HCT116 (cell line): Measurements from ENCODE around the gene ART3. TPM values are rescaled to one million over a fixed set of nuclear protein-coding genes. Genes with fewer than 3 reads are reported as not detected.

Experiments used
- ATAC-seq: fragments of 200-7000 bp; cut with Tn5 transposase; 2 replicates; pipeline ENCODE4 v1.9.1; 2020; ENCODE audit warnings: mild to moderate bottlenecking, moderate library complexity
- BruUV-seq: library from RNA; stranded (reverse); fragments of 400-500 nt; replicated peaks from 2 replicates; lab custom pipeline; 2021; lab: Mats Ljungman, UMichigan
- CTCF ChIA-PET: fragments of 300-600 bp; sonication (Branson Sonifier 250); formaldehyde crosslinking; loops from one replicate; lab custom pipeline; 2021; ENCODE audit warnings: antibody characterized with exemption; lab: Charles Lee
- POLR2A ChIA-PET: fragments of 300-600, 350-600 bp; sonication (Branson Sonifier 250); formaldehyde crosslinking; loops from one replicate; lab custom pipeline; 2021; ENCODE audit warnings: antibody characterized with exemption; lab: Charles Lee
- RAD21 ChIA-PET, 2 experiments: fragments of 300-600 bp; sonication (Branson Sonifier 250); formaldehyde crosslinking; loops; one replicate each; lab custom pipeline; 2023; ENCODE audit warnings: low total read pairs in 2 of 2; ENCODE audit not compliant: uncharacterized antibody in 2 of 2, unreplicated experiment in 2 of 2, low non-redundant PET in 1 of 2; lab: Charles Lee
- DNase-seq: peaks from one replicate; pipeline ENCODE4 v3.0.0-alpha.2; 2010; ENCODE audit warnings: low read depth, low spot score
- H2AFZ ChIP-seq: fragments of 200-600 bp; shearing (Covaris generic), sonication (generic); 2 replicates; pipeline ENCODE4 v1.6.1; 2017; ENCODE audit warnings: low read depth, mixed run types, mixed read lengths, antibody characterized with exemption, low read length; ENCODE audit not compliant: poor library complexity, severe bottlenecking
- H3K27ac ChIP-seq: 2 replicates; pipeline ENCODE4 v1.5.1; 2012; ENCODE audit warnings: low read depth, low read length
- H3K27me3 ChIP-seq: fragments of 200-600 bp; sonication (generic); 2 replicates; pipeline ENCODE4 v1.6.1; 2016; ENCODE audit warnings: mixed run types, low read length, mixed read lengths; ENCODE audit not compliant: insufficient read depth
- H3K36me3 ChIP-seq, 2 experiments: fragments of 200-500 bp in 1 of 2; fragments of 200-600 bp in 1 of 2; sonication (Bioruptor generic) in 1 of 2; sonication (generic) in 1 of 2; 2 replicates each; pipeline versions ENCODE4 v1.5.1 to v1.6.1; 2014 to 2016; ENCODE audit warnings: low read length in 2 of 2, inconsistent platforms in 1 of 2, mixed read lengths in 1 of 2, mixed run types in 1 of 2; ENCODE audit not compliant: insufficient read depth in 2 of 2, control insufficient read depth in 1 of 2
- H3K4me1 ChIP-seq, 2 experiments: fragments of 200-600 bp in 1 of 2; sonication (generic) in 1 of 2; 2 replicates each; pipeline versions ENCODE4 v1.5.1 to v1.6.1; 2012 to 2017; ENCODE audit warnings: low read length in 2 of 2, inconsistent platforms in 1 of 2, mild to moderate bottlenecking in 1 of 2, mixed read lengths in 1 of 2, mixed run types in 1 of 2, moderate library complexity in 1 of 2; ENCODE audit not compliant: insufficient read depth in 2 of 2, control insufficient read depth in 1 of 2
- H3K4me2 ChIP-seq: fragments of 200-600 bp; sonication (generic); 2 replicates; pipeline ENCODE4 v1.6.1; 2017; ENCODE audit warnings: mixed run types, low read length, mixed read lengths
- H3K4me3 ChIP-seq, 2 experiments: fragments of 200-600 bp in 1 of 2; sonication (generic) in 1 of 2; replicated peaks in 1 of 2; 2 replicates each; pipeline ENCODE4 v1.5.1; 2011 to 2016; ENCODE audit warnings: low read length in 2 of 2, control low read depth in 1 of 2, low read depth in 1 of 2, mild to moderate bottlenecking in 1 of 2, mixed read lengths in 1 of 2, mixed run types in 1 of 2
- H3K79me2 ChIP-seq: fragments of 200-600 bp; sonication (generic); 2 replicates; pipeline ENCODE4 v1.6.1; 2017; ENCODE audit warnings: mild to moderate bottlenecking, mixed run types, low read length, moderate library complexity, mixed read lengths; ENCODE audit not compliant: insufficient read depth
- H3K9ac ChIP-seq: fragments of 200-600 bp; sonication (generic); 2 replicates; pipeline ENCODE4 v1.6.1; 2016; ENCODE audit warnings: low read length, mixed read lengths
- H3K9me2 ChIP-seq: fragments of 200-600 bp; sonication (generic), shearing (Covaris generic); 2 replicates; pipeline ENCODE4 v1.6.1; 2017; ENCODE audit warnings: mixed run types, mild to moderate bottlenecking, moderate library complexity; ENCODE audit not compliant: insufficient read depth
- H3K9me3 ChIP-seq, 2 experiments: fragments of 200-500 bp in 1 of 2; fragments of 200-600 bp in 1 of 2; sonication (Bioruptor generic) in 1 of 2; sonication (generic) in 1 of 2; 2 replicates each; pipeline ENCODE4 v1.6.1; 2014 to 2017; ENCODE audit warnings: low read length in 2 of 2, mixed read lengths in 2 of 2, inconsistent platforms in 1 of 2, low read depth in 1 of 2, mild to moderate bottlenecking in 1 of 2, mixed run types in 1 of 2, moderate library complexity in 1 of 2; ENCODE audit not compliant: control insufficient read depth in 1 of 2, insufficient read depth in 1 of 2
- H4K20me1 ChIP-seq: fragments of 200-600 bp; sonication (generic), shearing (Covaris generic); 2 replicates; pipeline ENCODE4 v1.6.1; 2017; ENCODE audit warnings: mixed run types, mild to moderate bottlenecking, moderate library complexity; ENCODE audit not compliant: insufficient read depth
- CBX3 ChIP-seq: IDR thresholded peaks from 2 replicates; pipeline ENCODE4 v1.6.1; 2012; ENCODE audit warnings: low read depth
- CEBPB ChIP-seq: IDR thresholded peaks from 2 replicates; pipeline ENCODE4 v1.6.1; 2012; ENCODE audit warnings: low read depth
- ELF1 ChIP-seq: IDR thresholded peaks from 2 replicates; pipeline ENCODE4 v1.6.1; 2012; ENCODE audit warnings: low read depth, borderline replicate concordance
- EZH2 ChIP-seq: fragments of 200-600 bp; sonication (generic); IDR thresholded peaks from 2 replicates; pipeline ENCODE4 v1.6.1; 2017; ENCODE audit warnings: antibody characterized with exemption, mixed run types
- EZH2phosphoT487 ChIP-seq: fragments of 200-600 bp; IDR thresholded peaks from 2 replicates; pipeline ENCODE4 v1.6.1; 2018; ENCODE audit warnings: antibody characterized with exemption, borderline replicate concordance
- FOSL1 ChIP-seq: IDR thresholded peaks from 2 replicates; pipeline ENCODE4 v1.6.1; 2012; ENCODE audit warnings: low read depth
- JUND ChIP-seq: IDR thresholded peaks from 2 replicates; pipeline ENCODE4 v1.6.1; 2012
- POLR2A ChIP-seq: IDR thresholded peaks from 2 replicates; pipeline ENCODE4 v1.7.0; 2011; ENCODE audit warnings: borderline replicate concordance; ENCODE audit not compliant: insufficient read depth, insufficient read length; ENCODE audit errors: extremely low read depth
- RAD21 ChIP-seq: IDR thresholded peaks from 2 replicates; pipeline ENCODE4 v1.6.1; 2012; ENCODE audit warnings: low read depth, mild to moderate bottlenecking
- SIN3A ChIP-seq: IDR thresholded peaks from 2 replicates; pipeline ENCODE4 v1.6.1; 2012; ENCODE audit warnings: low read depth
- SP1 ChIP-seq: IDR thresholded peaks from 2 replicates; pipeline ENCODE4 v1.6.1; 2012; ENCODE audit warnings: low read depth
- SRF ChIP-seq: IDR thresholded peaks from 2 replicates; pipeline ENCODE4 v1.6.1; 2012; ENCODE audit warnings: low read depth
- TCF7L2 ChIP-seq: IDR thresholded peaks from 2 replicates; pipeline ENCODE4 v1.7.0; 2011; ENCODE audit warnings: borderline replicate concordance, inconsistent platforms; ENCODE audit not compliant: insufficient read depth, insufficient read length; ENCODE audit errors: extremely low read depth
- YY1 ChIP-seq: IDR thresholded peaks from 2 replicates; pipeline ENCODE4 v1.6.1; 2011; ENCODE audit warnings: low read length, low read depth, moderate library complexity, mild to moderate bottlenecking; ENCODE audit not compliant: insufficient replicate concordance; ENCODE audit errors: extremely low read depth
- ZFX ChIP-seq: fragments of 450-650 bp; IDR thresholded peaks from 2 replicates; pipeline ENCODE4 v1.6.1; 2017
- intact Hi-C: fragments of 100-400 bp; cut with micrococcal nuclease; formaldehyde crosslinking; loops from 2 replicates; pipeline ENCODE4 v1.10.0; 2022
- total RNA-seq: library from RNA; stranded (reverse); gene quantifications from one replicate; pipeline ENCODE4 v1.2.1, GENCODE V29; 2021; ENCODE audit not compliant: unreplicated experiment
- TF ChIP-seq, protein P1 (sequence below): IDR thresholded peaks from 2 replicates; pipeline ENCODE4 v1.6.1; 2012
- TF ChIP-seq, protein P2 (sequence below): IDR thresholded peaks from 2 replicates; pipeline ENCODE4 v1.6.1; 2011; ENCODE audit warnings: mild to moderate bottlenecking, low read length, moderate library complexity; ENCODE audit not compliant: insufficient replicate concordance; ENCODE audit errors: extremely low read depth
- TF ChIP-seq, protein P3 (sequence below): IDR thresholded peaks from 2 replicates; pipeline ENCODE4 v1.6.1; 2012
- TF ChIP-seq, protein P4 (sequence below), 3 experiments: fragments of 200-600 bp in 1 of 3; sonication (generic) in 1 of 3; IDR thresholded peaks in 2 of 3; conservative IDR thresholded peaks in 1 of 3; 2 replicates each; pipeline ENCODE4 v1.5.1; 2012 to 2017; ENCODE audit warnings: low read depth in 2 of 3, low read length in 2 of 3, antibody characterized with exemption in 1 of 3, borderline replicate concordance in 1 of 3, control low read depth in 1 of 3, mild to moderate bottlenecking in 1 of 3, mixed read lengths in 1 of 3, mixed run types in 1 of 3, moderate library complexity in 1 of 3; ENCODE audit not compliant: insufficient read depth in 1 of 3

Gene ART3
- total RNA-seq, 1 experiment from 2014 or later: not detected

DNA sequence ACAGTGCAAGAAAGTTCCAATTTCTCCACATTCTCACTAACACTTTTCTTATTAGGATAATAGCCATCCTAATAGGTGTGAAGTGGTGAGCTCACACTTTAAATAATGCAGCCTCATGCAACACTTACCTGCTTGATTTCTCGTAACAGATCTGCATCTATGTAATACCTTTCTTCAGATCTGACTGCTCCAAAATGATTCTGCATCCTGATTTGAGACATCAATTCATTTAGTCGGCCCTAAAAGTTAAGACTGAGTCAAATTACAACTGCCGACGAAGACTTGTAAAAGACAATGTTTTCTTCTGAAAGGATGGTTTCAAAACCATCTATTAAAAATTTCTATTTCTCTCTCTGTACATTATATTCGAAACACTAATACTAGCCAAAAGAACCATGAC lies 43.0 kb downstream of the ART3 start:
- Histone ChIP-seq H4K20me1 (no peaks in the 10 kb centered on the region), H3K27ac (no peak overlapping the region), H3K4me2 (no peak overlapping the region), H3K4me1 (no peaks in the 10 kb centered on the region), H3K9ac (no peak overlapping the region), H3K9me3 (no peaks in the 10 kb centered on the region), H3K9me2 (no peaks in the 10 kb centered on the region), H3K4me3 (no peak overlapping the region), H2AFZ (no peak overlapping the region), H3K79me2 (no peaks in the 10 kb centered on the region), H3K36me3 (peaks cover 30 to 33% of the 10 kb centered on the region in 2 experiments; a peak in 3 of 4 replicates), H3K27me3 (no peaks in the 10 kb centered on the region)
- ChIA-PET POLR2A (no interaction called here), CTCF (no interaction called here), RAD21 (no interaction called here)
- no TSS peak for BruUV-seq
- TF ChIP-seq TCF7L2 (no peak), CEBPB (no peak), SP1 (no peak), ELF1 (no peak), ZFX (no peak), CBX3 (no peak), SRF (no peak), SIN3A (no peak), RAD21 (no peak), JUND (no peak), EZH2phosphoT487 (no peak), EZH2 (no peak), POLR2A (no peak), FOSL1 (no peak), YY1 (no peak)
- TF ChIP-seq, protein P1, sequence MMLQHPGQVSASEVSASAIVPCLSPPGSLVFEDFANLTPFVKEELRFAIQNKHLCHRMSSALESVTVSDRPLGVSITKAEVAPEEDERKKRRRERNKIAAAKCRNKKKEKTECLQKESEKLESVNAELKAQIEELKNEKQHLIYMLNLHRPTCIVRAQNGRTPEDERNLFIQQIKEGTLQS: no peak
- TF ChIP-seq, protein P2, sequence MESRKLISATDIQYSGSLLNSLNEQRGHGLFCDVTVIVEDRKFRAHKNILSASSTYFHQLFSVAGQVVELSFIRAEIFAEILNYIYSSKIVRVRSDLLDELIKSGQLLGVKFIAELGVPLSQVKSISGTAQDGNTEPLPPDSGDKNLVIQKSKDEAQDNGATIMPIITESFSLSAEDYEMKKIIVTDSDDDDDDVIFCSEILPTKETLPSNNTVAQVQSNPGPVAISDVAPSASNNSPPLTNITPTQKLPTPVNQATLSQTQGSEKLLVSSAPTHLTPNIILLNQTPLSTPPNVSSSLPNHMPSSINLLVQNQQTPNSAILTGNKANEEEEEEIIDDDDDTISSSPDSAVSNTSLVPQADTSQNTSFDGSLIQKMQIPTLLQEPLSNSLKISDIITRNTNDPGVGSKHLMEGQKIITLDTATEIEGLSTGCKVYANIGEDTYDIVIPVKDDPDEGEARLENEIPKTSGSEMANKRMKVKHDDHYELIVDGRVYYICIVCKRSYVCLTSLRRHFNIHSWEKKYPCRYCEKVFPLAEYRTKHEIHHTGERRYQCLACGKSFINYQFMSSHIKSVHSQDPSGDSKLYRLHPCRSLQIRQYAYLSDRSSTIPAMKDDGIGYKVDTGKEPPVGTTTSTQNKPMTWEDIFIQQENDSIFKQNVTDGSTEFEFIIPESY: no peak
- TF ChIP-seq, protein P3, sequence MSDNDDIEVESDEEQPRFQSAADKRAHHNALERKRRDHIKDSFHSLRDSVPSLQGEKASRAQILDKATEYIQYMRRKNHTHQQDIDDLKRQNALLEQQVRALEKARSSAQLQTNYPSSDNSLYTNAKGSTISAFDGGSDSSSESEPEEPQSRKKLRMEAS: no peak
- TF ChIP-seq, protein P4, sequence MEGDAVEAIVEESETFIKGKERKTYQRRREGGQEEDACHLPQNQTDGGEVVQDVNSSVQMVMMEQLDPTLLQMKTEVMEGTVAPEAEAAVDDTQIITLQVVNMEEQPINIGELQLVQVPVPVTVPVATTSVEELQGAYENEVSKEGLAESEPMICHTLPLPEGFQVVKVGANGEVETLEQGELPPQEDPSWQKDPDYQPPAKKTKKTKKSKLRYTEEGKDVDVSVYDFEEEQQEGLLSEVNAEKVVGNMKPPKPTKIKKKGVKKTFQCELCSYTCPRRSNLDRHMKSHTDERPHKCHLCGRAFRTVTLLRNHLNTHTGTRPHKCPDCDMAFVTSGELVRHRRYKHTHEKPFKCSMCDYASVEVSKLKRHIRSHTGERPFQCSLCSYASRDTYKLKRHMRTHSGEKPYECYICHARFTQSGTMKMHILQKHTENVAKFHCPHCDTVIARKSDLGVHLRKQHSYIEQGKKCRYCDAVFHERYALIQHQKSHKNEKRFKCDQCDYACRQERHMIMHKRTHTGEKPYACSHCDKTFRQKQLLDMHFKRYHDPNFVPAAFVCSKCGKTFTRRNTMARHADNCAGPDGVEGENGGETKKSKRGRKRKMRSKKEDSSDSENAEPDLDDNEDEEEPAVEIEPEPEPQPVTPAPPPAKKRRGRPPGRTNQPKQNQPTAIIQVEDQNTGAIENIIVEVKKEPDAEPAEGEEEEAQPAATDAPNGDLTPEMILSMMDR (IDR thresholded peaks at IDR 0.05 in 2 of 3, conservative IDR thresholded peaks at IDR 0.05 in 1 of 3; ENCODE audit: borderline replicate concordance in 1 of 3, insufficient read depth in 1 of 3, low read depth in 2 of 3, low read length in 2 of 3): no peak
- ATAC-seq (no peak), DNase-seq (no peak)
- intact Hi-C loops: no loop called here
